HCT116 (cell line): ENCODE measurements around the gene CLDN9. TPM values are rescaled to one million over a fixed set of nuclear protein-coding genes. Genes with fewer than 3 reads are reported as not detected.

ENCODE experiments used
- ATAC-seq: fragments of 200-7000 bp; cut with Tn5 transposase; 2 replicates; pipeline ENCODE4 v1.9.1; 2020; ENCODE audit warnings: mild to moderate bottlenecking, moderate library complexity
- BruUV-seq: library from RNA; stranded (reverse); fragments of 400-500 nt; replicated peaks from 2 replicates; lab custom pipeline; 2021; lab: Mats Ljungman, UMichigan
- CTCF ChIA-PET: fragments of 300-600 bp; sonication (Branson Sonifier 250); formaldehyde crosslinking; loops from one replicate; lab custom pipeline; 2021; ENCODE audit warnings: antibody characterized with exemption; lab: Charles Lee
- POLR2A ChIA-PET: fragments of 300-600, 350-600 bp; sonication (Branson Sonifier 250); formaldehyde crosslinking; loops from one replicate; lab custom pipeline; 2021; ENCODE audit warnings: antibody characterized with exemption; lab: Charles Lee
- RAD21 ChIA-PET, 2 experiments: fragments of 300-600 bp; sonication (Branson Sonifier 250); formaldehyde crosslinking; loops; one replicate each; lab custom pipeline; 2023; ENCODE audit warnings: low total read pairs in 2 of 2; ENCODE audit not compliant: uncharacterized antibody in 2 of 2, unreplicated experiment in 2 of 2, low non-redundant PET in 1 of 2; lab: Charles Lee
- DNase-seq: peaks from one replicate; pipeline ENCODE4 v3.0.0-alpha.2; 2010; ENCODE audit warnings: low read depth, low spot score
- H2AFZ ChIP-seq: fragments of 200-600 bp; shearing (Covaris generic), sonication (generic); 2 replicates; pipeline ENCODE4 v1.6.1; 2017; ENCODE audit warnings: low read depth, mixed run types, mixed read lengths, antibody characterized with exemption, low read length; ENCODE audit not compliant: poor library complexity, severe bottlenecking
- H3K27ac ChIP-seq: 2 replicates; pipeline ENCODE4 v1.5.1; 2012; ENCODE audit warnings: low read depth, low read length
- H3K27me3 ChIP-seq: fragments of 200-600 bp; sonication (generic); 2 replicates; pipeline ENCODE4 v1.6.1; 2016; ENCODE audit warnings: mixed run types, low read length, mixed read lengths; ENCODE audit not compliant: insufficient read depth
- H3K36me3 ChIP-seq, 2 experiments: fragments of 200-500 bp in 1 of 2; fragments of 200-600 bp in 1 of 2; sonication (Bioruptor generic) in 1 of 2; sonication (generic) in 1 of 2; 2 replicates each; pipeline versions ENCODE4 v1.5.1 to v1.6.1; 2014 to 2016; ENCODE audit warnings: low read length in 2 of 2, inconsistent platforms in 1 of 2, mixed read lengths in 1 of 2, mixed run types in 1 of 2; ENCODE audit not compliant: insufficient read depth in 2 of 2, control insufficient read depth in 1 of 2
- H3K4me1 ChIP-seq, 2 experiments: fragments of 200-600 bp in 1 of 2; sonication (generic) in 1 of 2; 2 replicates each; pipeline versions ENCODE4 v1.5.1 to v1.6.1; 2012 to 2017; ENCODE audit warnings: low read length in 2 of 2, inconsistent platforms in 1 of 2, mild to moderate bottlenecking in 1 of 2, mixed read lengths in 1 of 2, mixed run types in 1 of 2, moderate library complexity in 1 of 2; ENCODE audit not compliant: insufficient read depth in 2 of 2, control insufficient read depth in 1 of 2
- H3K4me2 ChIP-seq: fragments of 200-600 bp; sonication (generic); 2 replicates; pipeline ENCODE4 v1.6.1; 2017; ENCODE audit warnings: mixed run types, low read length, mixed read lengths
- H3K4me3 ChIP-seq, 2 experiments: fragments of 200-600 bp in 1 of 2; sonication (generic) in 1 of 2; replicated peaks in 1 of 2; 2 replicates each; pipeline ENCODE4 v1.5.1; 2011 to 2016; ENCODE audit warnings: low read length in 2 of 2, control low read depth in 1 of 2, low read depth in 1 of 2, mild to moderate bottlenecking in 1 of 2, mixed read lengths in 1 of 2, mixed run types in 1 of 2
- H3K79me2 ChIP-seq: fragments of 200-600 bp; sonication (generic); 2 replicates; pipeline ENCODE4 v1.6.1; 2017; ENCODE audit warnings: mild to moderate bottlenecking, mixed run types, low read length, moderate library complexity, mixed read lengths; ENCODE audit not compliant: insufficient read depth
- H3K9ac ChIP-seq: fragments of 200-600 bp; sonication (generic); 2 replicates; pipeline ENCODE4 v1.6.1; 2016; ENCODE audit warnings: low read length, mixed read lengths
- H3K9me2 ChIP-seq: fragments of 200-600 bp; sonication (generic), shearing (Covaris generic); 2 replicates; pipeline ENCODE4 v1.6.1; 2017; ENCODE audit warnings: mixed run types, mild to moderate bottlenecking, moderate library complexity; ENCODE audit not compliant: insufficient read depth
- H3K9me3 ChIP-seq, 2 experiments: fragments of 200-500 bp in 1 of 2; fragments of 200-600 bp in 1 of 2; sonication (Bioruptor generic) in 1 of 2; sonication (generic) in 1 of 2; 2 replicates each; pipeline ENCODE4 v1.6.1; 2014 to 2017; ENCODE audit warnings: low read length in 2 of 2, mixed read lengths in 2 of 2, inconsistent platforms in 1 of 2, low read depth in 1 of 2, mild to moderate bottlenecking in 1 of 2, mixed run types in 1 of 2, moderate library complexity in 1 of 2; ENCODE audit not compliant: control insufficient read depth in 1 of 2, insufficient read depth in 1 of 2
- H4K20me1 ChIP-seq: fragments of 200-600 bp; sonication (generic), shearing (Covaris generic); 2 replicates; pipeline ENCODE4 v1.6.1; 2017; ENCODE audit warnings: mixed run types, mild to moderate bottlenecking, moderate library complexity; ENCODE audit not compliant: insufficient read depth
- ATF3 ChIP-seq: IDR thresholded peaks from 2 replicates; pipeline ENCODE4 v1.6.1; 2012
- EGR1 ChIP-seq: IDR thresholded peaks from 2 replicates; pipeline ENCODE4 v1.6.1; 2012; ENCODE audit warnings: low read depth
- JUND ChIP-seq: IDR thresholded peaks from 2 replicates; pipeline ENCODE4 v1.6.1; 2012
- TCF7L2 ChIP-seq: IDR thresholded peaks from 2 replicates; pipeline ENCODE4 v1.7.0; 2011; ENCODE audit warnings: borderline replicate concordance, inconsistent platforms; ENCODE audit not compliant: insufficient read depth, insufficient read length; ENCODE audit errors: extremely low read depth
- YY1 ChIP-seq: IDR thresholded peaks from 2 replicates; pipeline ENCODE4 v1.6.1; 2011; ENCODE audit warnings: low read length, low read depth, moderate library complexity, mild to moderate bottlenecking; ENCODE audit not compliant: insufficient replicate concordance; ENCODE audit errors: extremely low read depth
- ZNF274 ChIP-seq: fragments of 200-500 bp; sonication (Bioruptor generic); IDR thresholded peaks from 2 replicates; pipeline ENCODE4 v1.6.1; 2014; ENCODE audit warnings: mild to moderate bottlenecking, low read depth, low read length, inconsistent platforms
- intact Hi-C: fragments of 100-400 bp; cut with micrococcal nuclease; formaldehyde crosslinking; loops from 2 replicates; pipeline ENCODE4 v1.10.0; 2022
- total RNA-seq: library from RNA; stranded (reverse); gene quantifications from one replicate; pipeline ENCODE4 v1.2.1, GENCODE V29; 2021; ENCODE audit not compliant: unreplicated experiment
- TF ChIP-seq, protein P1 (sequence below): IDR thresholded peaks from 2 replicates; pipeline ENCODE4 v1.6.1; 2012; ENCODE audit warnings: low read depth
- TF ChIP-seq, protein P2 (sequence below), 3 experiments: fragments of 200-600 bp in 1 of 3; sonication (generic) in 1 of 3; IDR thresholded peaks in 2 of 3; conservative IDR thresholded peaks in 1 of 3; 2 replicates each; pipeline ENCODE4 v1.5.1; 2012 to 2017; ENCODE audit warnings: low read depth in 2 of 3, low read length in 2 of 3, antibody characterized with exemption in 1 of 3, borderline replicate concordance in 1 of 3, control low read depth in 1 of 3, mild to moderate bottlenecking in 1 of 3, mixed read lengths in 1 of 3, mixed run types in 1 of 3, moderate library complexity in 1 of 3; ENCODE audit not compliant: insufficient read depth in 1 of 3

CLDN9 gene
- total RNA-seq, 1 experiment from 2014 or later, result 0.76 TPM

DNA sequence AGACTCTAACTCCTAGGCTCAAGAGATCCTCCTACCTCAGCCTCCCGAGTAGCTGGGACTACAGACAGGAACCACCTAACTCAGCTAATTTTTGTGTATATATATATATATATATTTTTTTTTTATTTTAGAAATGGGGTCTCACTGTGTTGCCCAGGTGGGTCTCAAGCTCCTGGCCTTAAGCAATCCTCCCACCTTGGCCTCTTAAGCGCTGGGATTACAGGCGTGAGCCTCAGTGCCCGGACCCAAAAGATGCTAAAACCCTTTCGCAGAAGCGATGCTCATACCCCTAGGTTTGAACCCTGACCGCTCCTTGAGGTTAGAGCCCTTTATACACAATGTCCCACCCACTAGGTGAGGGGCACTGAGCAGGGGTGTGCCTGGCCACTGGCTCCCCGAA lies 2.2 kb upstream of the CLDN9 start:
- intact Hi-C loops, result no loop called here
- no peak for DNase-seq
- peaks cover 65 to 98% of the 10 kb centered on the region in 2 experiments for H3K4me1 ChIP-seq
- no TSS peak for BruUV-seq
- H3K36me3 ChIP-seq, result no peaks in the 10 kb centered on the region
- ATAC-seq, result no peak
- H3K9me2 ChIP-seq, result no peaks in the 10 kb centered on the region
- no peaks in the 10 kb centered on the region for H3K9me3 ChIP-seq
- H3K4me3 ChIP-seq, result peak overlapping the region in 1 of 2 experiments; percentile 46; a peak in 1 of 4 replicates
- no peaks in the 10 kb centered on the region for H4K20me1 ChIP-seq
- ChIA-PET CTCF (interaction anchor here (1.0 to 2.1 kb wide), 5 partner anchors 10 to 21 kb away, joined by 3 to 12 read pairs (median 6); partner anchors contain the start of genes HCFC1R1, THOC6 and TNFRSF12A), POLR2A (interaction anchor here (0.6 to 11.4 kb wide), 3 partner anchors 11 to 291 kb away, joined by 4 to 188 read pairs (median 4); partner anchors contain the start of genes CLDN6, HCFC1R1, PRSS27 and THOC6), RAD21 (no interaction called here)
- no peaks in the 10 kb centered on the region for H3K27me3 ChIP-seq
- H3K79me2 ChIP-seq, result no peaks in the 10 kb centered on the region
- TF ChIP-seq JUND (no peak), ZNF274 (no peak), TCF7L2 (no peak), EGR1 (no peak), ATF3 (no peak), YY1 (no peak)
- TF ChIP-seq, protein P1, sequence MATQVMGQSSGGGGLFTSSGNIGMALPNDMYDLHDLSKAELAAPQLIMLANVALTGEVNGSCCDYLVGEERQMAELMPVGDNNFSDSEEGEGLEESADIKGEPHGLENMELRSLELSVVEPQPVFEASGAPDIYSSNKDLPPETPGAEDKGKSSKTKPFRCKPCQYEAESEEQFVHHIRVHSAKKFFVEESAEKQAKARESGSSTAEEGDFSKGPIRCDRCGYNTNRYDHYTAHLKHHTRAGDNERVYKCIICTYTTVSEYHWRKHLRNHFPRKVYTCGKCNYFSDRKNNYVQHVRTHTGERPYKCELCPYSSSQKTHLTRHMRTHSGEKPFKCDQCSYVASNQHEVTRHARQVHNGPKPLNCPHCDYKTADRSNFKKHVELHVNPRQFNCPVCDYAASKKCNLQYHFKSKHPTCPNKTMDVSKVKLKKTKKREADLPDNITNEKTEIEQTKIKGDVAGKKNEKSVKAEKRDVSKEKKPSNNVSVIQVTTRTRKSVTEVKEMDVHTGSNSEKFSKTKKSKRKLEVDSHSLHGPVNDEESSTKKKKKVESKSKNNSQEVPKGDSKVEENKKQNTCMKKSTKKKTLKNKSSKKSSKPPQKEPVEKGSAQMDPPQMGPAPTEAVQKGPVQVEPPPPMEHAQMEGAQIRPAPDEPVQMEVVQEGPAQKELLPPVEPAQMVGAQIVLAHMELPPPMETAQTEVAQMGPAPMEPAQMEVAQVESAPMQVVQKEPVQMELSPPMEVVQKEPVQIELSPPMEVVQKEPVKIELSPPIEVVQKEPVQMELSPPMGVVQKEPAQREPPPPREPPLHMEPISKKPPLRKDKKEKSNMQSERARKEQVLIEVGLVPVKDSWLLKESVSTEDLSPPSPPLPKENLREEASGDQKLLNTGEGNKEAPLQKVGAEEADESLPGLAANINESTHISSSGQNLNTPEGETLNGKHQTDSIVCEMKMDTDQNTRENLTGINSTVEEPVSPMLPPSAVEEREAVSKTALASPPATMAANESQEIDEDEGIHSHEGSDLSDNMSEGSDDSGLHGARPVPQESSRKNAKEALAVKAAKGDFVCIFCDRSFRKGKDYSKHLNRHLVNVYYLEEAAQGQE, result no peak
- TF ChIP-seq, protein P2, sequence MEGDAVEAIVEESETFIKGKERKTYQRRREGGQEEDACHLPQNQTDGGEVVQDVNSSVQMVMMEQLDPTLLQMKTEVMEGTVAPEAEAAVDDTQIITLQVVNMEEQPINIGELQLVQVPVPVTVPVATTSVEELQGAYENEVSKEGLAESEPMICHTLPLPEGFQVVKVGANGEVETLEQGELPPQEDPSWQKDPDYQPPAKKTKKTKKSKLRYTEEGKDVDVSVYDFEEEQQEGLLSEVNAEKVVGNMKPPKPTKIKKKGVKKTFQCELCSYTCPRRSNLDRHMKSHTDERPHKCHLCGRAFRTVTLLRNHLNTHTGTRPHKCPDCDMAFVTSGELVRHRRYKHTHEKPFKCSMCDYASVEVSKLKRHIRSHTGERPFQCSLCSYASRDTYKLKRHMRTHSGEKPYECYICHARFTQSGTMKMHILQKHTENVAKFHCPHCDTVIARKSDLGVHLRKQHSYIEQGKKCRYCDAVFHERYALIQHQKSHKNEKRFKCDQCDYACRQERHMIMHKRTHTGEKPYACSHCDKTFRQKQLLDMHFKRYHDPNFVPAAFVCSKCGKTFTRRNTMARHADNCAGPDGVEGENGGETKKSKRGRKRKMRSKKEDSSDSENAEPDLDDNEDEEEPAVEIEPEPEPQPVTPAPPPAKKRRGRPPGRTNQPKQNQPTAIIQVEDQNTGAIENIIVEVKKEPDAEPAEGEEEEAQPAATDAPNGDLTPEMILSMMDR (IDR thresholded peaks at IDR 0.05 in 2 of 3, conservative IDR thresholded peaks at IDR 0.05 in 1 of 3; ENCODE audit: borderline replicate concordance in 1 of 3, insufficient read depth in 1 of 3, low read depth in 2 of 3, low read length in 2 of 3), result no peak
- peak overlapping the region; percentile 84 for H3K4me2 ChIP-seq
- H3K9ac ChIP-seq, result peak overlapping the region; percentile 64; the same call in 1 of the 2 replicates
- H3K27ac ChIP-seq, result peak overlapping the region; percentile 76
- no peak overlapping the region for H2AFZ ChIP-seq
